Hepatocyte (in vitro differentiated cells): Measurements from ENCODE around the gene TP53I13. TPM values are rescaled to one million over a fixed set of nuclear protein-coding genes. Genes with fewer than 3 reads are reported as not detected.

Source experiments
- DNase-seq: peaks from one replicate; pipeline ENCODE4 v3.0.0-alpha.2; 2016; ENCODE audit warnings: low spot score
- H2AFZ ChIP-seq: fragments of 200-600 bp; sonication (generic); 2 replicates; pipeline ENCODE4 v1.6.0; 2016; ENCODE audit warnings: antibody characterized with exemption, mild to moderate bottlenecking
- H3K27ac ChIP-seq: fragments of 200-600 bp; sonication (generic); 2 replicates; pipeline ENCODE4 v1.5.1; 2016; ENCODE audit warnings: mild to moderate bottlenecking
- H3K27me3 ChIP-seq: fragments of 200-600 bp; sonication (generic); 2 replicates; pipeline ENCODE4 v1.6.1; 2016
- H3K36me3 ChIP-seq: fragments of 200-600 bp; sonication (generic); replicated peaks from 2 replicates; pipeline ENCODE4 v1.5.1; 2016; ENCODE audit warnings: low read depth; ENCODE audit not compliant: insufficient read depth
- H3K4me1 ChIP-seq: fragments of 200-600 bp; sonication (generic); 2 replicates; pipeline ENCODE4 v1.5.1; 2016; ENCODE audit warnings: mild to moderate bottlenecking, moderate library complexity; ENCODE audit not compliant: insufficient read depth
- H3K4me2 ChIP-seq: fragments of 200-600 bp; sonication (generic); 2 replicates; pipeline ENCODE4 v1.6.0; 2016
- H3K4me3 ChIP-seq: fragments of 200-600 bp; sonication (generic); 2 replicates; pipeline ENCODE4 v1.5.1; 2016; ENCODE audit warnings: mild to moderate bottlenecking
- H3K79me2 ChIP-seq: fragments of 200-600 bp; sonication (generic); 2 replicates; pipeline ENCODE4 v1.6.0; 2017; ENCODE audit warnings: mild to moderate bottlenecking
- H3K9me2 ChIP-seq: fragments of 200-600 bp; sonication (generic); replicated peaks from 2 replicates; pipeline ENCODE4 v1.6.0; 2017; ENCODE audit warnings: mild to moderate bottlenecking; ENCODE audit not compliant: insufficient read depth
- H3K9me3 ChIP-seq: fragments of 200-600 bp; sonication (generic); 2 replicates; pipeline ENCODE4 v1.5.1; 2016; ENCODE audit warnings: low read depth, mild to moderate bottlenecking
- H4K20me1 ChIP-seq: fragments of 200-600 bp; sonication (generic); 2 replicates; pipeline ENCODE4 v1.6.0; 2016; ENCODE audit warnings: mild to moderate bottlenecking; ENCODE audit not compliant: insufficient read depth, poor library complexity, severe bottlenecking
- CTCF ChIP-seq: fragments of 200-600 bp; sonication (generic); IDR thresholded peaks from 2 replicates; pipeline ENCODE4 v1.5.1; 2016; ENCODE audit warnings: antibody characterized with exemption, mild to moderate bottlenecking; ENCODE audit not compliant: poor library complexity
- EZH2 ChIP-seq: fragments of 200-600 bp; sonication (generic); IDR thresholded peaks from 2 replicates; pipeline ENCODE4 v1.6.1; 2016; ENCODE audit warnings: antibody characterized with exemption, mild to moderate bottlenecking, borderline replicate concordance
- EZH2phosphoT487 ChIP-seq: fragments of 200-600 bp; sonication (generic); IDR thresholded peaks from one replicate; pipeline ENCODE4 v1.6.1; 2018; ENCODE audit warnings: antibody characterized with exemption, mild to moderate bottlenecking, low read depth, moderate library complexity; ENCODE audit not compliant: unreplicated experiment, severe bottlenecking
- WGBS: methylation state at CpG from one replicate; pipeline ENCODE4 v1.1.6; 2016; ENCODE audit warnings: low lambda C conversion rate; ENCODE audit errors: missing lambda C conversion rate; 5-methylcytosine and 5-hydroxymethylcytosine counted together
- polyA plus RNA-seq: library from polyadenylated mRNA; unstranded; fragments of >200 nt; fragmentation: Nextera tagmentation; extraction: Ambion mirVana; gene quantifications from 2 replicates; pipeline ENCODE4 v1.2.1, GENCODE V29; 2016
- total RNA-seq: library from RNA; depleted of rRNA; stranded (reverse); fragments of >200 nt; gene quantifications from 2 replicates; pipeline ENCODE4 v1.2.3, GENCODE V29; 2014

The TP53I13 gene
- total and polyA plus RNA-seq, 2 experiments from 2014 or later = 43.4 to 92.9 TPM

DNA sequence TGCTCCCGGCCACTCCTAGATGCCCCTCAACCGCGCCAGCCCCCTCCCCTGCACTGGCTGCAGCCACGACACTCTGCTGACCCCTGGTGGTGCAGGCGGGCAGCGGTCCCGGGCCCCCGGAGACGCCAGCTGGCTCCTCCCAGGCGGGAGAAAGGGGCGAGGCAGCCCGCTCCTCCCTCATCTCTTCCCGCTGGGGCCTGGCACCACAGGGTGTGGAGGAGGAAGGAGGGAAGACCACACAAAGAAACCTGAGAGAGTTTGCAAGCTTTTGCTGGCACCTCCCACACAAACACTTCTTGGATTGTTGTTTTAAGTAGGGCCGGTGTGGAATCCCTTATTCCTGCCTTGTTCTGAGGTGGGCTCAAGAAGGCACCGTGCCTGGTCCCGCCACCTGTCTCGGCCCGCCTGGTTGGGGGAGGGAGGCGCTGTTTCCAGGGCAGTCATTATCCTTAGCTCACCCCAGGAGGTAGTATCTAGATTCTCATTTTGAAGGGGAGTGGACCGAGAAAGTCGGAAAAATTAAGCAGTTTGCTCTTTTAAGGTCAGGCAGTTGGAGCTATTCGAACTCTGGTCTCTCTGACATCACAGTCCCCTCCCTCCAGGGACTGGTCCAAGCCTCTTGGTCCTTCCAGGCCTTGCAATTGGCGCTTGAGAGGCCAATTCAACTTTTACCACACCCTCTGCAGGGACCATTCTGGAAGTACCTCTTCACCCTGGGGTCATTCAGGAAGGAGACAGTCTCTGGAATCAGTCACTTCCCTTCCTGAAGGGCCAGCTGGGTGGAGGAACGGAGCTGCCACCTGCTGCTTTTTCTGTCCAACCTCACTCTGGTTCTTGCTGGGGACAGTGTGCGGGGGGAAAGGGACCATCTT is 23.5 kb downstream of the TP53I13 start:
- H4K20me1 ChIP-seq = peaks cover 18% of the 10 kb centered on the region
- 11% methylated on average over 25 of the region's 25 CpGs for WGBS
- no peaks in the 10 kb centered on the region for H3K27me3 ChIP-seq
- peaks cover 42% of the 10 kb centered on the region for H3K4me1 ChIP-seq
- H3K79me2 ChIP-seq = peaks cover 23% of the 10 kb centered on the region
- H2AFZ ChIP-seq = peak overlapping the region; percentile 53
- TF ChIP-seq CTCF (peak; percentile 98), EZH2phosphoT487 (no peak)
- H3K36me3 ChIP-seq = no peaks in the 10 kb centered on the region
- DNase-seq = peak; percentile 95
- H3K4me3 ChIP-seq = peak overlapping the region; percentile 43
- peak overlapping the region; percentile 95 for H3K4me2 ChIP-seq
- H3K27ac ChIP-seq = peak overlapping the region; percentile 68
- no peaks in the 10 kb centered on the region for H3K9me2 ChIP-seq
- H3K9me3 ChIP-seq = no peaks in the 10 kb centered on the region

DNA sequence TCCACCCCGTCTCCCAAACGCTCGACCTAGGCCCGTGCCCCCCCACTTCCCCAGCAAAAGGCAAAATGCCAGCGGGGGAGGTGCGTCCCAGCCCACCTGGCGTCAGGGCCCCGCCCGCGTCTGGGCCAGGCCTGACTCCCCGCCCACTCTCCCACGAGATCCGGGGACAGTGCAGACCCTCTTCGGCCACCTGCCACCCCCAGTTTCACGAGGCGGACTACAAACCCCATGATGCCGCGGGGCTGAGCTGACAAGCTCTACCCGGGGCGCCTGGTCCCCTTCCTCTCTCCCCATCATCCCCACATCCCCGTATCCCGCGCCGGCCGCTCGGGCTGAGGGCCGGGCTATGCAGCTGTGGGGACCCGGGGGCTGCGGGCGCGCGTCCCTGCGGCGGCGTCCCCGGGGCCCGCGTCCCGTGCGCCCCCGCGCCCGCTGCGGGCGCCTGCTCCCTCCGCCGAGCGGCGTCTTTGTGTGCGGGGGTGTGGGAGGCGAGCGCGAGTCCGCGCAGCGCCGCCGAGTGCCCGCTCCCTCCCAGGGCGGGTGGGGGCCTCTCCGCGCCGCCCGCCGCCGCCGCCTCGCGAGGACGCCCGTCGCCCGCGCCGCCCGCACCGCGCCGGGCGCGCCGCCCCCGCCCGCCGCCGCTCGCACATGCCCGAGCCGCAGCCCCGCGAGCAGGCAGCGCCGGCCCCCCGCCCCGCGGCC is 24.5 kb downstream of the TP53I13 start, which contains the start of gene ANKRD13B:
ANKRD13B (plus strand) TSS at position 283 of the 702 bp plus-strand sequence. CDS start 490 bp downstream, outside the sequence.
- peak within 1 kb of the TSS; percentile 89 for H2AFZ ChIP-seq
- H3K4me1 ChIP-seq = peaks cover 46% of the 10 kb centered on the region
- no peak for TF ChIP-seq EZH2
- no peak for TF ChIP-seq EZH2phosphoT487
- no peak for TF ChIP-seq CTCF
- peak within 1 kb of the TSS; percentile 83 for H3K4me3 ChIP-seq
- peak within 1 kb of the TSS; percentile 68 for H3K27ac ChIP-seq
- peak; percentile 45 for DNase-seq
- peak within 1 kb of the TSS; percentile 99 for H3K4me2 ChIP-seq
- WGBS = 2% methylated on average over 17 of the region's 96 CpGs
- no peaks in the 10 kb centered on the region for H3K36me3 ChIP-seq
- no peaks in the 10 kb centered on the region for H3K9me2 ChIP-seq
- H3K9me3 ChIP-seq = no peaks in the 10 kb centered on the region
- H4K20me1 ChIP-seq = peaks cover 8% of the 10 kb centered on the region
- H3K79me2 ChIP-seq = peaks cover 13% of the 10 kb centered on the region
- H3K27me3 ChIP-seq = no peaks in the 10 kb centered on the region

- H3K27ac ChIP-seq = no peak overlapping the region
- peak overlapping the region; percentile 89 for H2AFZ ChIP-seq
- H3K9me3 ChIP-seq = no peaks in the 10 kb centered on the region
Observed at GRCh38 chr17:29593591-29594518, 25.4 kb downstream of the TP53I13 start.

More at GRCh38 chr17:29593591-29594518, 25.4 kb downstream of the TP53I13 start:
- Histone ChIP-seq H3K27me3 (no peaks in the 10 kb centered on the region), H3K79me2 (peaks cover 5% of the 10 kb centered on the region), H3K4me3 (peak overlapping the region; percentile 83), H3K4me1 (peaks cover 42% of the 10 kb centered on the region), H3K36me3 (no peaks in the 10 kb centered on the region), H3K4me2 (peak overlapping the region; percentile 99), H4K20me1 (no peaks in the 10 kb centered on the region), H3K9me2 (no peaks in the 10 kb centered on the region)
- TF ChIP-seq CTCF = peak; percentile 25
- TF ChIP-seq EZH2phosphoT487 = no peak
- peak; percentile 72 for DNase-seq
- WGBS = 5% methylated on average over 29 of the region's 64 CpGs
